Spinal cord (tissue), 10 donors: ENCODE measurements around the gene PRPF18. TPM values are rescaled to one million over a fixed set of nuclear protein-coding genes. Genes with fewer than 3 reads are reported as not detected.

Source experiments
- DNase-seq, 6 donors: peaks; one replicate each; pipeline versions ENCODE4 v3.0.0 to v3.0.0-alpha.2; 2013 to 2015; ENCODE audit warnings: low spot score in 6 of 6, low read depth in 4 of 6
- H3K27ac ChIP-seq: one replicate; pipeline ENCODE4 v1.5.1; 2013; ENCODE audit warnings: low read depth, low read length, control low read depth
- H3K27me3 ChIP-seq: one replicate; pipeline ENCODE4 v1.6.1; 2013; ENCODE audit warnings: low read length; ENCODE audit not compliant: control insufficient read depth, insufficient read depth
- H3K36me3 ChIP-seq: one replicate; pipeline ENCODE4 v1.6.1; 2013; ENCODE audit warnings: low read length; ENCODE audit not compliant: control insufficient read depth, insufficient read depth
- H3K4me1 ChIP-seq: one replicate; pipeline ENCODE4 v1.6.1; 2013; ENCODE audit warnings: low read length; ENCODE audit not compliant: control insufficient read depth, insufficient read depth
- H3K4me3 ChIP-seq: one replicate; pipeline ENCODE4 v1.5.1; 2013; ENCODE audit warnings: low read depth, low read length, control low read depth
- H3K9me3 ChIP-seq: one replicate; pipeline ENCODE4 v1.6.1; 2013; ENCODE audit warnings: low read length; ENCODE audit not compliant: control insufficient read depth, insufficient read depth
- WGBS: methylation state at CpG from one replicate; pipeline ENCODE4 v1.1.5; 2013; ENCODE audit warnings: missing lambda C conversion rate; ENCODE audit not compliant: insufficient coverage; 5-methylcytosine and 5-hydroxymethylcytosine counted together
- polyA plus RNA-seq, 2 donors: library from polyadenylated mRNA; unstranded; fragments of 120-200 nt; gene quantifications; one replicate each; pipeline ENCODE4 v1.2.1, GENCODE V29; 2013; ENCODE audit not compliant: insufficient read length in 2 of 2
- total RNA-seq, 2 donors: library from RNA; depleted of rRNA in 1 of 2; stranded (reverse); fragments of 120-200 nt in 1 of 2; fragments of >200 nt in 1 of 2; gene quantifications; one replicate each; pipeline versions ENCODE4 v1.2.3 to v1.2.4, GENCODE V29; 2013 to 2014
- donor health status: healthy.

The PRPF18 gene
- total and polyA plus RNA-seq, 4 donors, result 17.8 to 34.7 (median 27.1) TPM

DNA sequence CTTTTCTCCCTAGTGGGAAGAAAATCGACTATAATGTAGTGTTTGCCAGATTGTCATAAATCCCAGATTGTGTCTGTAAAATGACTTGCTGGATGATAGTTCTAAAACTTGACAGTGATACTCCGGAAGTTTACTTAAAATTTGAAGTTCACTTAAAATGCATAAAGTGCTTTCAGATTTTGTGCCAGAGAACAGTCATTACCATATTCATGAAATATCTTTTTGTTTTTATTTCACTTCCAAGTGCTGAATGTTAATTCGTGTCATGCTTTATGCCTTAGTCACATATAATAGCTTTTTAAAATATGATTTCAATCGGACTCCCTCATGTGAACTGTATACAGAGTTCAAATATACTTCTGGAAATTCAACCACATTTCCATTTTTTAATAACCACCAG, 30.4 kb downstream of the PRPF18 start:
- H3K36me3 ChIP-seq, result peaks cover 14% of the 10 kb centered on the region
- H3K4me1 ChIP-seq, result peaks cover 5% of the 10 kb centered on the region
- peak in 1 of 6 donors; percentile 43 for DNase-seq
- H3K27me3 ChIP-seq, result no peaks in the 10 kb centered on the region
- H3K27ac ChIP-seq, result no peak overlapping the region
- WGBS, result no CpG with 5 or more reads among the region's 4 CpGs
- no peak overlapping the region for H3K4me3 ChIP-seq
- H3K9me3 ChIP-seq, result no peaks in the 10 kb centered on the region

DNA sequence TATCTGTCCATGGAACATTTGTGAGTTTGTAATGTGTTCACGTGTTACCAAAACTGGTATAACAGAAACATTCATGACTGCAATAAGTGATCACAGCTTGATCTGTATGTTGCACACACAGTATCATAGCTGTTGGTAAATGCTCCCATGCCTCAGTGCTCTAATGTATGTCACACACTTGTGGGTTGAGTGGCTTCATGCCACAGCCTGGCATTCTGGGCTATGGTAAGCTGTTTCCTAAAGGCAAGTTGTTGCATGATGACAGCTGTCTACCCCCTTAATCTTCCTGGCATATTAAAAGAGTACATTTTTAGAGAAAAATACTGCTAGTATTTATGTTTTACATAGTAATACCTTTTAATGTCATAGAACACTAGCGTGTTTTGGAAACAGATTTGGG, 35.2 kb downstream of the PRPF18 start:
- Histone ChIP-seq H3K4me1 (no peaks in the 10 kb centered on the region), H3K9me3 (no peaks in the 10 kb centered on the region), H3K27ac (no peak overlapping the region), H3K4me3 (no peak overlapping the region), H3K27me3 (no peaks in the 10 kb centered on the region), H3K36me3 (peaks cover 12% of the 10 kb centered on the region)
- no CpG with 5 or more reads among the region's 2 CpGs for WGBS
- peak in 1 of 6 donors; percentile 60 for DNase-seq

DNA sequence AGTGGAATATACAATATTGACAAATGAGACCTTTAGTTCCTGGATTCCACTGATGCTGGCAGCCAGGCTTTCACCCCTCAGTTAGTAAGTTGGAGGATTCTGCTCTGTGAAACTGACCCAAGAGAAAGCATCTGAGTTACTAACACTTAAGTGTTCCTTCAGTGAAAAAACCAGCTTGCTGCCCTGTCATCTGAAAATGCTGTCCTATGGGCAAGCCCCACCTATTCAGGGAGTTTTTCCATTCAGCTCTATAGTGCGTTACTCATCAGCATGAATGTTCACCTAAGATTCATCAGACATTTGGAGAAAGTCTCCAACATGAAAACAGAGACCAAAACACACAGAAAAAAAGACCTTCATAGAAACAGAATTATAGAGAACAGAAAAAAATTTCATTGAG, 37.9 kb downstream of the PRPF18 start:
- no CpG with 5 or more reads among the region's 1 CpG for WGBS

DNA sequence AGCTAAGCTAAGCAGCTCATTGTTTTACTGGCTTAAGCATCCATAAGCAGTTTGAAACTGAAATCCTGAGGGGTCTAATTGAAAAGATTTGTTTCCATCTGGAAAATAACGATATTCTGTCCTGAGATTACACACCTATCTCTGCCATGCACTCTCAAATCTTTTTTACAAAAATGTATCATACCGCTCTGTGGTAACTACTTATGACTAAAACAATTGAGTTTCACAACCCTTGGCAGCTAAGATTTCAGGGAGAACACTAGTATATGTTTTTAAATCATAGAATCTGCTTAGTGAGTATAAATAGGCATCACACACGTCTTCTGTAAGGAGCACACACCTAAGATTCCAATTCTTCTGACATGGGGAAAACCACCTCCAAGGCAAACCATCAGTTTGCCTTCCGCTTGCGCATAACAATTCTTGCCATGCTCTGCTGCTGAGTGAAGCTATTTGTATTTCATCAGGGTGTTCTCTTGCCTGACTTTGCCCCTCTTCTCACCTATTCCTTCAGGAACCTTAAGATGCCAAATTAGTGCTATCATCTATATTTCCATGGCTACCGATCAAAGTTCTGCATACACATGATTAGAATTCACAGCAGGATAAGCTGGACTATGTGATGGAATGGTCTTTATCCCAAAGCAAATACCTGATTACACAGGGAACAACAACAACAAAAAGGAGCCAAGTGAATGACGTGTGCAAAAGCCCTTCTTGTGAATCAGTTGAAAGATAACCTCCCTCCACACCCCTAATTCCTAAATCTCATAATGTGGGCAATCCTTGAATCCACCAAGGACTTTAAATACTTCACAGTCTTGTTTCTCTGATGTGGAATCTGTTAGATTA, 40.9 kb downstream of the PRPF18 start:
- H3K27me3 ChIP-seq, result no peaks in the 10 kb centered on the region
- peaks cover 9% of the 10 kb centered on the region for H3K36me3 ChIP-seq
- DNase-seq, result no peak
- no peaks in the 10 kb centered on the region for H3K4me1 ChIP-seq
- H3K9me3 ChIP-seq, result no peaks in the 10 kb centered on the region
- WGBS, result 100% methylated on average over 2 of the region's 7 CpGs
- H3K27ac ChIP-seq, result no peak overlapping the region
- no peak overlapping the region for H3K4me3 ChIP-seq

More for the DNA sequence above, 37.9 kb downstream of the PRPF18 start:
- H3K4me3 ChIP-seq, result no peak overlapping the region
- DNase-seq, result no peak
- H3K27ac ChIP-seq, result no peak overlapping the region
- no peaks in the 10 kb centered on the region for H3K27me3 ChIP-seq
- no peaks in the 10 kb centered on the region for H3K4me1 ChIP-seq
- peaks cover 5% of the 10 kb centered on the region for H3K36me3 ChIP-seq
- no peaks in the 10 kb centered on the region for H3K9me3 ChIP-seq

DNA sequence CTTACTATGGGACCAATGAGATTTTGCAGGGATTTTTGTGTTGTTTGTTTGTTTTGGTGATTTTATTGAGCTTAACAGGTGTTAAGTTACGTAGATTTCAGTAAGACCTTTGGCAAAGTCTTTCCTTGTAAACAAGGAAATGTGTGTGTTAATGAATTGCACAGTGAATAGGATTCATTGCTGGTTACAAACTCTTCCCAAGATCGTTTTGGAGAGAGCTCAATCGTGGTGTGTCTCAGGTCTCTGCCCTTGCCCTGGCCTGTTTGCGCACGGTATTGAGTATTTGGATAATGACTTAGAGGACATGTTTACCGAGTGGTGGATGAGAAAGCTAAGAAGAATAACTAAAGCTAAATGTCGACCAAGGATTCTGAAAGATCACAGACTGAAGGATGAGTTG, 41.9 kb downstream of the PRPF18 start:
- Histone ChIP-seq H3K9me3 (no peaks in the 10 kb centered on the region), H3K27ac (no peak overlapping the region), H3K4me3 (no peak overlapping the region), H3K36me3 (peaks cover 7% of the 10 kb centered on the region), H3K4me1 (no peaks in the 10 kb centered on the region), H3K27me3 (no peaks in the 10 kb centered on the region)
- no peak for DNase-seq
- 41% methylated on average over 5 of the region's 7 CpGs for WGBS

DNA sequence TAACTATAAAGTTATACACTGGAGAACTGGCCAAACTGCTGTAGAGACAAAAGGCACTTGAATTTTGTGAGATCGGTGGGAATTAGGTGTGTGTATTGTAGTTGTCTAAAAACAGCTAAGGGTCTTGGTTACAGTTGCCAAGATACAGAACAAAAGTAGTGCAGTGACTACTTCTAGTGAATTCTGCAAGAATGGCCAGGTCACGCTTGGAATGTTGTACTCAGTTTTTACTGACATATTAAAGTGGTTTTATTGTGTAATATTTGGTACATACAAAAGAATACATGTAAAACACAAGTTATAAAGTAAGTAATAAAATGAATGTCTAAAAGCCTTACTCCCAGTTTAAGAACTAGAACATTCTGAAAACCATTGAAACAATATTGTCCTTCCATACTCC, 42.4 kb downstream of the PRPF18 start:
- Histone ChIP-seq H3K4me3 (no peak overlapping the region), H3K9me3 (no peaks in the 10 kb centered on the region), H3K27ac (no peak overlapping the region), H3K36me3 (peaks cover 7% of the 10 kb centered on the region), H3K27me3 (no peaks in the 10 kb centered on the region), H3K4me1 (no peaks in the 10 kb centered on the region)
- WGBS, result 17% methylated on average over 1 of the region's 2 CpGs
- peak in 1 of 6 donors; percentile 18 for DNase-seq

DNA sequence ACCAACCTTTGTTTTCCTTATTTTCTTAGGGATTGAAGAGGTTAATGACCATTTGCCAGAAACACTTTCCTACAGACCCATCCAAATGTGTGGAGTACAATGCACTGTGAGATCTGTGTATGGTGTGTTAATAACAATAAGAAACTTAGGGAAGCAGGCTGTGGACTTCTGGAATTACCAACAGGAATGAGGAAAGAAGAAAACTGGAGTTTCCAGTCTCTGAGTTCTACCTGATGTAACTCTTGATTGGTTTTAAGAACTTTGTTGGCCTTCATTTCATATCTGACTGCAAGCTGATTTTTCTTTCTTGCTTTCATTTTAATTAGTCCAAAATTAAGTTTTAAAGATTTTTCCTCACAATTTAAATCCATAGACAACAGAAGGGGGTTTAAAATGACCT, 43.5 kb downstream of the PRPF18 start:
- no peaks in the 10 kb centered on the region for H3K27me3 ChIP-seq
- H3K9me3 ChIP-seq, result no peaks in the 10 kb centered on the region
- H3K36me3 ChIP-seq, result peaks cover 7% of the 10 kb centered on the region
- no peak overlapping the region for H3K27ac ChIP-seq
- no peak overlapping the region for H3K4me3 ChIP-seq
- H3K4me1 ChIP-seq, result no peaks in the 10 kb centered on the region
- DNase-seq, result no peak

DNA sequence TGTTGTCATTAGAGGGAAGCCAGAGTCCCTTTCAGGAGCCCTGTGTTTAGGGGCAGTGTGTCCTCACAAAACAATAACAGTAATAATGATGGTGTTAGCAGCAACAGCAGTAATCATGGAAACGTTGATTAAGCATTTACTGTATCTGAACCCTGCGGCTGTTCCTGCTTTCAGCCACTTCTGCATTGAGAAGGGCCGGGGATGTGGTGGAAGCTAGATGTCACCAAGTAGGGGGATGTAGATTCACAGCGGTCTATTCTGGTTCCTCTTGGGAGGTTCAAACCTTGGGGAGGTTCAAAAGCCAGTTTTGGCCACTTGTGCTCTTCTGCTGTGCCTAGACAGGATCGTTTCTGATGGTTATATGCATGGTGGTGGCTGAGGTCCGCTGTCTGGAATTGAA, 44.8 kb downstream of the PRPF18 start:
- 88% methylated on average over 4 of the region's 6 CpGs for WGBS
- Histone ChIP-seq H3K27me3 (no peaks in the 10 kb centered on the region), H3K9me3 (no peaks in the 10 kb centered on the region), H3K36me3 (peaks cover 9% of the 10 kb centered on the region), H3K4me3 (no peak overlapping the region), H3K4me1 (no peaks in the 10 kb centered on the region), H3K27ac (no peak overlapping the region)
- no peak for DNase-seq

DNA sequence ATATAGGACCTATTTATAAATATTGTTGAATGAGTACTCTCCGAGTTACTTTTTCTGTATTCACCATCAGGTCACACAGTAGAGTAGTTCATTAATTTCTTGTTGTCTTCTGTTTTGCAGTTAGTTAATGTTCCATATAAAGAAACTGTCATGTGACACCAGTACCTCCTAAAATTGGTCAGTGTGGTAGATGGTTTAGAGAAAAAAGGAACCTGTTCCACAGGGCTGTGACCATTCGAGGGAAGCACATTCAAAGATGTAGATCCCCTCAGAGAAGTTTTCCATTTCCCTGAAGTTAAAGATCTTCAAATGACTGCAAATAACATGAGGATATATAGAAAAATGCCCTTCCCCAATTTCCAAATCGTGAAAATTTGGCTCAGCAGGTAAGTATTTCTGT, 45.7 kb downstream of the PRPF18 start:
- H3K36me3 ChIP-seq, result peaks cover 9% of the 10 kb centered on the region
- DNase-seq, result no peak
- H3K27ac ChIP-seq, result no peak overlapping the region

DNA sequence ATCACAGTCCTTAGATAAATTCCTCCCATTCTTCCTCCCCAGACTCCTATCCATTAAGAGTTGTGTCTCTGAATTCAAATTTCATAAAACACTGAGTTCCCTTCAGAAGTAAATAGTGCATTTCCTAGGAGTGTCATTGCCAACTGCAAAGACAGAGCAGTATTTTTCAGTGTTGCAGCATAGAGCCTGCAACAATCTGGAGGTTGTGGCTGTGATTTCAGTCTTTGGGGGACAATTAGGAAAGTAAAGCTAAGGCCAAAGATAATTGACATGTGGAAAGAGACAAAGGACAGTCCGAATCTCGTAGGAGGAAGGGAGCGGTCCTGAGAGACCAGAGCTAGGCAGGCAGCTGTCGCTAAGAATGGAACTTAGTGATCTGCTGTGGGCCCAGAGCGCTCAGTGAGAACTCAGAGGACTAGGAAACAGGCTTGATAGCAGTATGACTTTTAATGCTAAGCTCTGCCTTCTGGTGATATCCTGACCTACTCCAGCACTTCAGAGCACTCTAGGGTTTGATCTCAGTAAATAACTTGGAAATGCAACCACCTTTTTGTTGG, 46.2 kb downstream of the PRPF18 start:
- Histone ChIP-seq H3K4me3 (no peak overlapping the region), H3K9me3 (no peaks in the 10 kb centered on the region), H3K27me3 (no peaks in the 10 kb centered on the region), H3K4me1 (no peaks in the 10 kb centered on the region), H3K27ac (peak overlapping the region; percentile 18), H3K36me3 (peaks cover 9% of the 10 kb centered on the region)
- WGBS, result 46% methylated on average over 5 of the region's 5 CpGs
- no peak for DNase-seq

More for the DNA sequence above, 45.7 kb downstream of the PRPF18 start:
- Histone ChIP-seq H3K27me3 (no peaks in the 10 kb centered on the region), H3K4me1 (no peaks in the 10 kb centered on the region), H3K9me3 (no peaks in the 10 kb centered on the region), H3K4me3 (no peak overlapping the region)
- no CpG with 5 or more reads among the region's 3 CpGs for WGBS
